Measurements from ENCODE around the gene BBS2. TPM values are rescaled to one million over a fixed set of nuclear protein-coding genes. Genes with fewer than 3 reads are reported as not detected.

Gene BBS2
- total RNA-seq, 1 donor from 2014 or later: 40.7 TPM

DNA sequence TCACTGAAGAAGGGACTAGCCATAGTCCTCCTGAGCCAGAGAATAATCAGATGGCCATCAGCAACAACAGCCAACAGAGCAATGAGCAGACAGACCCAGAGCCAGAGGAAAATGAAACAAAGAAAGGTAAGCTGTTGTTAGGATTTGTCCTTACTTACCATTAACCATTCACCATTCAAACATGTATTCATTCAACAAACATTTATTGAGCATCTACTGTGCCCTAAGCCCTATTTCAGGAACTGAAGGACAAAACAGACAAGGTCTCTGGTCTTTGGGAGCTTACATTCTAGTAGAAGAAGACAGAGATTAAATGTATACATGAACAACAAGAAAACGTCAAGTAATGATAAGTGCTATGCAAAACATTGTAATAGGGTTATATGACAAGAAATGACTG is 49.2 kb downstream of the BBS2 start:
- no peak for DNase-seq
- Mint-ChIP-seq H3K9me3 (ENCODE audit: unreplicated experiment) (no peaks in the 10 kb centered on the region), H3K27me3 (ENCODE audit: unreplicated experiment) (no peaks in the 10 kb centered on the region), H3K27ac (ENCODE audit: unreplicated experiment) (no peak overlapping the region), H3K36me3 (ENCODE audit: unreplicated experiment) (peaks cover 7% of the 10 kb centered on the region), H3K4me1 (ENCODE audit: low read depth, unreplicated experiment) (no peaks in the 10 kb centered on the region), H3K4me3 (ENCODE audit: unreplicated experiment) (no peak overlapping the region)
- TF ChIP-seq, protein P1, sequence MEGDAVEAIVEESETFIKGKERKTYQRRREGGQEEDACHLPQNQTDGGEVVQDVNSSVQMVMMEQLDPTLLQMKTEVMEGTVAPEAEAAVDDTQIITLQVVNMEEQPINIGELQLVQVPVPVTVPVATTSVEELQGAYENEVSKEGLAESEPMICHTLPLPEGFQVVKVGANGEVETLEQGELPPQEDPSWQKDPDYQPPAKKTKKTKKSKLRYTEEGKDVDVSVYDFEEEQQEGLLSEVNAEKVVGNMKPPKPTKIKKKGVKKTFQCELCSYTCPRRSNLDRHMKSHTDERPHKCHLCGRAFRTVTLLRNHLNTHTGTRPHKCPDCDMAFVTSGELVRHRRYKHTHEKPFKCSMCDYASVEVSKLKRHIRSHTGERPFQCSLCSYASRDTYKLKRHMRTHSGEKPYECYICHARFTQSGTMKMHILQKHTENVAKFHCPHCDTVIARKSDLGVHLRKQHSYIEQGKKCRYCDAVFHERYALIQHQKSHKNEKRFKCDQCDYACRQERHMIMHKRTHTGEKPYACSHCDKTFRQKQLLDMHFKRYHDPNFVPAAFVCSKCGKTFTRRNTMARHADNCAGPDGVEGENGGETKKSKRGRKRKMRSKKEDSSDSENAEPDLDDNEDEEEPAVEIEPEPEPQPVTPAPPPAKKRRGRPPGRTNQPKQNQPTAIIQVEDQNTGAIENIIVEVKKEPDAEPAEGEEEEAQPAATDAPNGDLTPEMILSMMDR (IDR thresholded peaks at IDR 0.05; ENCODE audit: partially characterized antibody, unreplicated experiment): no peak

GRCh38 chr16:56470232-56470631 is 49.6 kb downstream of the BBS2 start:
- H3K9me3 Mint-ChIP-seq (ENCODE audit: unreplicated experiment): no peaks in the 10 kb centered on the region
- DNase-seq: no peak
- H3K36me3 Mint-ChIP-seq (ENCODE audit: unreplicated experiment): peaks cover 7% of the 10 kb centered on the region
- H3K27ac Mint-ChIP-seq (ENCODE audit: unreplicated experiment): no peak overlapping the region
- TF ChIP-seq, protein P1 (IDR thresholded peaks at IDR 0.05; ENCODE audit: partially characterized antibody, unreplicated experiment): no peak
- H3K4me3 Mint-ChIP-seq (ENCODE audit: unreplicated experiment): no peak overlapping the region
- H3K27me3 Mint-ChIP-seq (ENCODE audit: unreplicated experiment): no peaks in the 10 kb centered on the region
- no peaks in the 10 kb centered on the region for H3K4me1 Mint-ChIP-seq (ENCODE audit: low read depth, unreplicated experiment)

DNA sequence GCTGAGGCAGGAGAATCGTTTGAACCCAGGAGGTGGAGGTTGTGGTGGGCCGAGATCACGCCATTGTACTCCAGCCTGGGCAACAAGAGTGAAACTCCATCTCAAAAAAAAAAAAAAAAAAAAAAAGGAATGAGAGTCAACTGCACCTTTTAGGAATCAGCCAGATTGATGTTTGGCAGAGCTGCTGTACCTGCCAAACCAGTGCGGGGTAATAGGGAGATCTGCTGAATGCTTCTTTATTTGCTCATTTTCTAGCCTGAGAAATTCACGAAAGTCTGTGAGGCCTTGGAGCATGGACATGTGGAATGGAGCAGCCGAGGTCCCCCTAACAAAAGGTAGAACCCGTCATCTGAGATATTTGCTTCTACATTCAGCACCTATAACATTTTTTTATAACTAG is 50.1 kb downstream of the BBS2 start:
- Mint-ChIP-seq H3K4me1 (ENCODE audit: low read depth, unreplicated experiment) (no peaks in the 10 kb centered on the region), H3K9me3 (ENCODE audit: unreplicated experiment) (no peaks in the 10 kb centered on the region), H3K4me3 (ENCODE audit: unreplicated experiment) (no peak overlapping the region), H3K36me3 (ENCODE audit: unreplicated experiment) (peaks cover 7% of the 10 kb centered on the region), H3K27me3 (ENCODE audit: unreplicated experiment) (no peaks in the 10 kb centered on the region), H3K27ac (ENCODE audit: unreplicated experiment) (no peak overlapping the region)
- TF ChIP-seq, protein P1 (IDR thresholded peaks at IDR 0.05; ENCODE audit: partially characterized antibody, unreplicated experiment): no peak
- no peak for DNase-seq

DNA sequence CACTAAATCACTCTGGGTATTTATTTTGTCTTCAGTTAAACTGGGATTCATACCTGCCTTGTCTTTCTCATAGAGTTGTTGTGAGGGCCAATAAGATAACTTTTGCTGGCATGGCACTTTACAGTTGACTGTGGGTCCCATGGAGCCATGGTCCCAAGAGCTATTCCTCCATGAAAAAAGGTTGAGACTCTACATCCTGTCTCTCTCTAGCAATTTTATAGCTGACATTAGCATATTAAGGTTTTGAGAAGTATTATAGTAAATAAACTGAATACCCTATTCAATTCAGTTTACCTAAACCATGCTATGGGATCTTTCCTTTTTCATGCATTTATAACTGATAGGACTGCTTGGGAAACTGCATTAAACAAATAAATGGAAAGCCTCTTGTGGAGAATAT is 51.0 kb downstream of the BBS2 start:
- no peaks in the 10 kb centered on the region for H3K27me3 Mint-ChIP-seq (ENCODE audit: unreplicated experiment)
- TF ChIP-seq, protein P1 (IDR thresholded peaks at IDR 0.05; ENCODE audit: partially characterized antibody, unreplicated experiment): no peak
- peaks cover 7% of the 10 kb centered on the region for H3K36me3 Mint-ChIP-seq (ENCODE audit: unreplicated experiment)
- no peak for DNase-seq
- no peak overlapping the region for H3K4me3 Mint-ChIP-seq (ENCODE audit: unreplicated experiment)
- H3K9me3 Mint-ChIP-seq (ENCODE audit: unreplicated experiment): no peaks in the 10 kb centered on the region
- no peak overlapping the region for H3K27ac Mint-ChIP-seq (ENCODE audit: unreplicated experiment)
- no peaks in the 10 kb centered on the region for H3K4me1 Mint-ChIP-seq (ENCODE audit: low read depth, unreplicated experiment)

DNA sequence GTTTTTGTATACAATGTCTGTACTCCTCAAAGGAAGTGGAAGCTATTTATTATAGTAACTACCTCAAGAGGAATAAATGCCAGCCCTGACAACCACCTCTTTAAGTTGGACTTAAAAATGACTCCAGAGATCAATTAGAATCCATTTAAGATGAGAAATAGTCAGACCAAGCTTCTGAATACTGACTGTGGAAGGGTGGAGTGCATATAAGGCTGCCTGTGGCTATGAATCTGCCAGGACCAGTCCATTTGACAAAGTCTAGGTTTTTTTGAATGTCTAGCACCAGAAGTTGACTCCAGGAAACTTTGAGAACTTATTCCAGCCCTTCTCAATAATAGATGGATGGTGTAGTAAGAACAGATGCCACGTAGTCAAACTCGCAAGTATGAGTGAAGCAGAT is 53.5 kb downstream of the BBS2 start:
- Mint-ChIP-seq H3K4me3 (ENCODE audit: unreplicated experiment) (no peak overlapping the region), H3K27me3 (ENCODE audit: unreplicated experiment) (no peaks in the 10 kb centered on the region), H3K9me3 (ENCODE audit: unreplicated experiment) (no peaks in the 10 kb centered on the region), H3K4me1 (ENCODE audit: low read depth, unreplicated experiment) (peaks cover under 1% of the 10 kb centered on the region), H3K27ac (ENCODE audit: unreplicated experiment) (no peak overlapping the region), H3K36me3 (ENCODE audit: unreplicated experiment) (peaks cover 7% of the 10 kb centered on the region)
- DNase-seq: no peak
- TF ChIP-seq, protein P1 (IDR thresholded peaks at IDR 0.05; ENCODE audit: partially characterized antibody, unreplicated experiment): no peak
